ENCODE data around the gene MYRIP.
A peak's percentile ranks its signal among the peaks of the same experiment; 100 is the strongest.
"Not testable (repeated sequence)": the region's sequence is repeated elsewhere in the genome, so short reads cannot be mapped to it uniquely, and the experiment has no call there.

Gene MYRIP

GRCh38 chr3:40281995-40282394 lies 472.6 kb downstream of the MYRIP start:
- H3K18ac ChIP-seq (ENCODE audit: low read length) = no peak overlapping the region
- H3K4me2 ChIP-seq (ENCODE audit: insufficient read depth, low read length, poor library complexity, severe bottlenecking) = no peak overlapping the region
- H3K79me1 ChIP-seq (ENCODE audit: low read depth, low read length) = no peaks in the 10 kb centered on the region
- no peaks in the 10 kb centered on the region for H3K36me3 ChIP-seq (replicated peaks in 1 of 2; ENCODE audit: control insufficient read depth in 2 of 2, insufficient read depth in 2 of 2, low read length in 2 of 2)
- no peak overlapping the region for H4K91ac ChIP-seq (ENCODE audit: low read depth, low read length, poor library complexity)
- no peaks in the 10 kb centered on the region for H3K27me3 ChIP-seq (ENCODE audit: control insufficient read depth in 3 of 3, insufficient read depth in 3 of 3, low read depth in 1 of 3, low read length in 3 of 3)
- H3K27ac ChIP-seq (replicated peaks; ENCODE audit: low read length) = no peak overlapping the region
- H2BK5ac ChIP-seq (ENCODE audit: low read length) = no peak overlapping the region
- DNase-seq (ENCODE audit: low spot score) = no peak
- H3K14ac ChIP-seq (ENCODE audit: low read length) = no peak overlapping the region
- H2AFZ ChIP-seq (ENCODE audit: low read length) = no peak overlapping the region
- no peak overlapping the region for H3K4ac ChIP-seq (ENCODE audit: low read length)
- WGBS, 2 donors (ENCODE audit: extremely low coverage in 2 of 2, insufficient read length in 2 of 2, insufficient replicate concordance in 1 of 2) = no CpG with 5 or more reads among the region's 2 CpGs
- H3K9me3 ChIP-seq (replicated peaks in 1 of 2; ENCODE audit: control insufficient read depth in 2 of 2, insufficient read depth in 1 of 2, low read depth in 1 of 2, low read length in 2 of 2) = no peaks in the 10 kb centered on the region
- H3K9ac ChIP-seq (ENCODE audit: low read depth, low read length, poor library complexity) = no peak overlapping the region
- no peak overlapping the region for H4K8ac ChIP-seq (ENCODE audit: low read depth, low read length)
- no peak overlapping the region for H2BK12ac ChIP-seq (ENCODE audit: low read length)
- H3K23ac ChIP-seq (ENCODE audit: low read depth, low read length, poor library complexity) = no peak overlapping the region
- H3K4me1 ChIP-seq (ENCODE audit: control insufficient read depth in 2 of 2, insufficient read depth in 1 of 2, low read depth in 1 of 2, low read length in 2 of 2) = no peaks in the 10 kb centered on the region
- H3K4me3 ChIP-seq (ENCODE audit: low read length in 2 of 2) = no peak overlapping the region
- no peak overlapping the region for H2AK5ac ChIP-seq (ENCODE audit: low read depth, low read length)
- no peak overlapping the region for H2BK120ac ChIP-seq (ENCODE audit: low read depth, low read length)
- H2BK15ac ChIP-seq (ENCODE audit: low read length) = no peak overlapping the region

DNA sequence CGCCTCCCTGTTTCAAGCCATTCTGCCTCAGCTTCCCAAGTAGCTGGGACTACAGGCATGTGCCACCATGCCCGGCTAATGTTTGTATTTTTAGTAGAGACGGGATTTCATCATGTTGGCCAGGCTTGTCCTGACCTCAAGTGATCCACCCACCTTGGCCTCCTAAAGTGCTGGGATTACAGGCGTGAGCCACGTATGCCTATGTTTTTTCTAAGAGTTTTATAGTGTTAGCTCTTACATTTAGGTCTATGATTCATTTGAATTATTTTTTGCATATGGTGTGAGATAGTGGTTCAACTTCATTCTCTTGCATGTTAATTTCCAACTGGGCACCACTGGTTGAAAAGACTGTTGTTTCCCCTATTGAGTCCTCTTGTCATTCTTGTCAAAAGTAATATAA lies 473.6 kb downstream of the MYRIP start:
- H2BK120ac ChIP-seq (ENCODE audit: low read depth, low read length); H4K91ac ChIP-seq (ENCODE audit: low read depth, low read length, poor library complexity): not testable (repeated sequence)
- WGBS, 2 donors (ENCODE audit: extremely low coverage in 2 of 2, insufficient read length in 2 of 2, insufficient replicate concordance in 1 of 2) = no CpG with 5 or more reads among the region's 5 CpGs

DNA sequence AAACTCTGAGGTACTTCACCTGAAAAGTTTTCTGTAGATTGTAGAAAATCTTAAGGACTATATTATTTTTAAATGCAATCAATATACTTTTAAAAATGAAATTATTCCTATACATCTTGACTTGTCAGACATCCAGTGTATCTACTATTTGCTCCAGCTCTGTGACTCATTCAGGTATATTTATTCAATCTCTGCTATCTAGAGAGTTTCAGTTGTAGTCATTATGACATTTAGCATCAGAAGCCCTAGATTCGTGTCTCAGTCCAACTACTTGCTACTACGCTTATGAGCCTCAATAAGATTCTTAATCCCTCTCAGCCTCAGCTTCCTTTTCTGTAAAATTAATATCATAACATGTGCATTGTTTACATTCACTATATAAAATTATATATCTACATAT lies 477.8 kb downstream of the MYRIP start:
- H3K4me1 ChIP-seq (ENCODE audit: control insufficient read depth in 2 of 2, insufficient read depth in 1 of 2, low read depth in 1 of 2, low read length in 2 of 2) = no peaks in the 10 kb centered on the region
- no peaks in the 10 kb centered on the region for H3K27me3 ChIP-seq (ENCODE audit: control insufficient read depth in 3 of 3, insufficient read depth in 3 of 3, low read depth in 1 of 3, low read length in 3 of 3)
- no peak overlapping the region for H2AFZ ChIP-seq (ENCODE audit: low read length)
- H4K91ac ChIP-seq (ENCODE audit: low read depth, low read length, poor library complexity) = no peak overlapping the region
- H3K4me2 ChIP-seq (ENCODE audit: insufficient read depth, low read length, poor library complexity, severe bottlenecking) = no peak overlapping the region
- no peak for DNase-seq (ENCODE audit: low spot score)
- no peak overlapping the region for H3K27ac ChIP-seq (replicated peaks; ENCODE audit: low read length)
- no peak overlapping the region for H2BK5ac ChIP-seq (ENCODE audit: low read length)
- no peak overlapping the region for H3K14ac ChIP-seq (ENCODE audit: low read length)
- no peaks in the 10 kb centered on the region for H3K36me3 ChIP-seq (replicated peaks in 1 of 2; ENCODE audit: control insufficient read depth in 2 of 2, insufficient read depth in 2 of 2, low read length in 2 of 2)
- H4K8ac ChIP-seq (ENCODE audit: low read depth, low read length) = no peak overlapping the region
- H2BK15ac ChIP-seq (ENCODE audit: low read length) = no peak overlapping the region
- H3K4ac ChIP-seq (ENCODE audit: low read length) = no peak overlapping the region
- no peak overlapping the region for H3K9ac ChIP-seq (ENCODE audit: low read depth, low read length, poor library complexity)
- no peak overlapping the region for H2BK120ac ChIP-seq (ENCODE audit: low read depth, low read length)
- no CpG with 5 or more reads among the region's 2 CpGs for WGBS, 2 donors (ENCODE audit: extremely low coverage in 2 of 2, insufficient read length in 2 of 2, insufficient replicate concordance in 1 of 2)
- no peak overlapping the region for H2AK5ac ChIP-seq (ENCODE audit: low read depth, low read length)
- no peak overlapping the region for H3K18ac ChIP-seq (ENCODE audit: low read length)
- H3K79me1 ChIP-seq (ENCODE audit: low read depth, low read length) = no peaks in the 10 kb centered on the region
- H2BK12ac ChIP-seq (ENCODE audit: low read length) = no peak overlapping the region
- H3K9me3 ChIP-seq (replicated peaks in 1 of 2; ENCODE audit: control insufficient read depth in 2 of 2, insufficient read depth in 1 of 2, low read depth in 1 of 2, low read length in 2 of 2) = no peaks in the 10 kb centered on the region
- no peak overlapping the region for H3K4me3 ChIP-seq (ENCODE audit: low read length in 2 of 2)
- no peak overlapping the region for H3K23ac ChIP-seq (ENCODE audit: low read depth, low read length, poor library complexity)

More for the DNA sequence above, 473.6 kb downstream of the MYRIP start:
- not testable (repeated sequence) for DNase-seq (ENCODE audit: low spot score); H3K4me2 ChIP-seq (ENCODE audit: insufficient read depth, low read length, poor library complexity, severe bottlenecking); H3K23ac ChIP-seq (ENCODE audit: low read depth, low read length, poor library complexity); H3K14ac ChIP-seq (ENCODE audit: low read length); H3K79me1 ChIP-seq (ENCODE audit: low read depth, low read length); H2AFZ ChIP-seq (ENCODE audit: low read length); H2BK15ac ChIP-seq (ENCODE audit: low read length); H3K9ac ChIP-seq (ENCODE audit: low read depth, low read length, poor library complexity); H2BK12ac ChIP-seq (ENCODE audit: low read length); H4K8ac ChIP-seq (ENCODE audit: low read depth, low read length); H3K27ac ChIP-seq (replicated peaks; ENCODE audit: low read length); H3K27me3 ChIP-seq (ENCODE audit: control insufficient read depth in 3 of 3, insufficient read depth in 3 of 3, low read depth in 1 of 3, low read length in 3 of 3); H2AK5ac ChIP-seq (ENCODE audit: low read depth, low read length); H3K4ac ChIP-seq (ENCODE audit: low read length); H3K4me3 ChIP-seq (ENCODE audit: low read length in 2 of 2); H3K4me1 ChIP-seq (ENCODE audit: control insufficient read depth in 2 of 2, insufficient read depth in 1 of 2, low read depth in 1 of 2, low read length in 2 of 2); H3K36me3 ChIP-seq (replicated peaks in 1 of 2; ENCODE audit: control insufficient read depth in 2 of 2, insufficient read depth in 2 of 2, low read length in 2 of 2); H3K18ac ChIP-seq (ENCODE audit: low read length); H2BK5ac ChIP-seq (ENCODE audit: low read length); H3K9me3 ChIP-seq (replicated peaks in 1 of 2; ENCODE audit: control insufficient read depth in 2 of 2, insufficient read depth in 1 of 2, low read depth in 1 of 2, low read length in 2 of 2)

GRCh38 chr3:40290396-40290795 lies 481.0 kb downstream of the MYRIP start:
- Histone ChIP-seq H3K36me3 (replicated peaks in 1 of 2; ENCODE audit: control insufficient read depth in 2 of 2, insufficient read depth in 2 of 2, low read length in 2 of 2) (no peaks in the 10 kb centered on the region), H3K14ac (ENCODE audit: low read length) (no peak overlapping the region), H3K23ac (ENCODE audit: low read depth, low read length, poor library complexity) (no peak overlapping the region), H2BK12ac (ENCODE audit: low read length) (no peak overlapping the region), H3K9ac (ENCODE audit: low read depth, low read length, poor library complexity) (no peak overlapping the region), H3K4me3 (ENCODE audit: low read length in 2 of 2) (peak overlapping the region in 1 of 2 donors; percentile 47), H2AK5ac (ENCODE audit: low read depth, low read length) (no peak overlapping the region), H4K91ac (ENCODE audit: low read depth, low read length, poor library complexity) (no peak overlapping the region), H3K18ac (ENCODE audit: low read length) (peak overlapping the region; percentile 24), H3K4ac (ENCODE audit: low read length) (no peak overlapping the region), H2AFZ (ENCODE audit: low read length) (no peak overlapping the region), H4K8ac (ENCODE audit: low read depth, low read length) (no peak overlapping the region), H3K79me1 (ENCODE audit: low read depth, low read length) (no peaks in the 10 kb centered on the region), H3K4me2 (ENCODE audit: insufficient read depth, low read length, poor library complexity, severe bottlenecking) (no peak overlapping the region), H3K27ac (replicated peaks; ENCODE audit: low read length) (no peak overlapping the region), H2BK120ac (ENCODE audit: low read depth, low read length) (peak overlapping the region; percentile 2), H2BK5ac (ENCODE audit: low read length) (no peak overlapping the region), H3K27me3 (ENCODE audit: control insufficient read depth in 3 of 3, insufficient read depth in 3 of 3, low read depth in 1 of 3, low read length in 3 of 3) (no peaks in the 10 kb centered on the region), H2BK15ac (ENCODE audit: low read length) (no peak overlapping the region), H3K4me1 (ENCODE audit: control insufficient read depth in 2 of 2, insufficient read depth in 1 of 2, low read depth in 1 of 2, low read length in 2 of 2) (peaks cover 5 to 6% of the 10 kb centered on the region in 2 donors), H3K9me3 (replicated peaks in 1 of 2; ENCODE audit: control insufficient read depth in 2 of 2, insufficient read depth in 1 of 2, low read depth in 1 of 2, low read length in 2 of 2) (no peaks in the 10 kb centered on the region)
- WGBS, 2 donors (ENCODE audit: extremely low coverage in 2 of 2, insufficient read length in 2 of 2, insufficient replicate concordance in 1 of 2) = no CpG with 5 or more reads among the region's 6 CpGs
- no peak for DNase-seq (ENCODE audit: low spot score)
